HepG2 (cell line): Measurements from ENCODE around the gene PALM. TPM values are rescaled to one million over a fixed set of nuclear protein-coding genes. Genes with fewer than 3 reads are reported as not detected.

ENCODE experiments used
- DMTF1 ChIP-seq: sonication (generic); formaldehyde crosslinking; IDR thresholded peaks from 2 replicates; pipeline ENCODE4 v1.4.0; 2020; ENCODE audit warnings: mild to moderate bottlenecking, missing genetic modification reagents
- E2F2 ChIP-seq: sonication (generic); formaldehyde crosslinking; IDR thresholded peaks from 2 replicates; pipeline ENCODE4 v1.4.0; 2020; ENCODE audit warnings: missing genetic modification reagents, borderline replicate concordance
- GRHL1 ChIP-seq: sonication (generic); formaldehyde crosslinking; conservative IDR thresholded peaks from 2 replicates; pipeline ENCODE4 v1.8.0; 2022; ENCODE audit warnings: missing genetic modification reagents
- NAIF1 ChIP-seq: sonication (generic); formaldehyde crosslinking; IDR thresholded peaks from 2 replicates; pipeline ENCODE4 v1.5.0; 2020; ENCODE audit warnings: mild to moderate bottlenecking, missing genetic modification reagents, borderline replicate concordance
- NR3C1 ChIP-seq: sonication (generic); formaldehyde crosslinking; IDR thresholded peaks from 2 replicates; pipeline ENCODE4 v1.4.0; 2020; ENCODE audit warnings: missing genetic modification reagents
- PRDM10 ChIP-seq: sonication (generic); formaldehyde crosslinking; IDR thresholded peaks from 2 replicates; pipeline ENCODE4 v1.4.0; 2020; ENCODE audit warnings: low read depth, missing genetic modification reagents
- SOX6 ChIP-seq, 2 experiments: fragments of 450-650 bp in 1 of 2; sonication (generic) in 1 of 2; formaldehyde crosslinking in 1 of 2; IDR thresholded peaks; 2 replicates each; pipeline versions ENCODE4 v1.4.0 to v1.6.1; 2017 to 2020; ENCODE audit warnings: antibody characterized with exemption in 1 of 2, mild to moderate bottlenecking in 1 of 2, missing genetic modification reagents in 1 of 2
- TCF12 ChIP-seq, 2 experiments: fragments of 450-650 bp in 1 of 2; sonication (generic) in 1 of 2; formaldehyde crosslinking in 1 of 2; IDR thresholded peaks; 2 replicates each; pipeline versions ENCODE4 v1.6.1 to v1.8.0; 2017 to 2022; ENCODE audit warnings: antibody characterized with exemption in 1 of 2, mild to moderate bottlenecking in 1 of 2, missing genetic modification reagents in 1 of 2, moderate library complexity in 1 of 2
- ZBED4 ChIP-seq: sonication (generic); formaldehyde crosslinking; IDR thresholded peaks from 2 replicates; pipeline ENCODE4 v1.4.0; 2020; ENCODE audit warnings: missing genetic modification reagents, borderline replicate concordance
- ZNF432 ChIP-seq: sonication (generic); formaldehyde crosslinking; IDR thresholded peaks from 2 replicates; pipeline ENCODE4 v1.5.0; 2020; ENCODE audit warnings: missing genetic modification reagents, mild to moderate bottlenecking, borderline replicate concordance
- ZSCAN29 ChIP-seq: sonication (generic); formaldehyde crosslinking; conservative IDR thresholded peaks from 2 replicates; pipeline ENCODE4 v1.4.0; 2020; ENCODE audit warnings: mild to moderate bottlenecking, missing genetic modification reagents
- polyA plus RNA-seq, 8 experiments: library from polyadenylated mRNA; depleted of rRNA in 3 of 8; stranded (reverse) in 7 of 8; unstranded in 1 of 8; fragments of >200 nt; fragmentation: Illumina TruSeq in 4 of 8; extraction: Trizol in 4 of 8; gene quantifications; 2 replicates each; pipeline versions ENCODE4 v1.2.1 to v1.2.3, GENCODE V29; 2011 to 2016; ENCODE audit warnings: low read depth in 4 of 8, missing spikeins in 1 of 8, mixed read lengths in 1 of 8; ENCODE audit not compliant: insufficient read depth in 1 of 8
- total RNA-seq, 5 experiments: library from RNA; depleted of rRNA; stranded (reverse); fragments of >200 nt; fragmentation: Illumina TruSeq; extraction: Trizol; gene quantifications; 2 replicates each; pipeline ENCODE4 v1.2.3, GENCODE V29; 2016; ENCODE audit warnings: low read depth in 1 of 5

The PALM gene
- total and polyA plus RNA-seq, 2 of the 13 experiments (the other 11 are each of a cell fraction or from before 2014, with no cell fraction given): 4.0 to 9.7 TPM

- TF ChIP-seq GRHL1 (CRISPR knock-in tag) (no peak), NR3C1 (CRISPR knock-in tag) (no peak), ZBED4 (CRISPR knock-in tag) (no peak), DMTF1 (CRISPR knock-in tag) (no peak), E2F2 (CRISPR knock-in tag) (no peak), TCF12 (IDR thresholded peaks at IDR 0.05) (no peak), TCF12 (CRISPR knock-in tag; IDR thresholded peaks at IDR 0.05) (no peak), NAIF1 (CRISPR knock-in tag) (no peak), SOX6 (IDR thresholded peaks at IDR 0.05) (no peak), SOX6 (CRISPR knock-in tag; IDR thresholded peaks at IDR 0.05) (no peak), PRDM10 (no peak), ZSCAN29 (CRISPR knock-in tag) (peak; percentile 85; the same call in 1 of the 2 replicates), ZNF432 (no peak)
Measured at GRCh38 chr19:751501-752341, 43.0 kb downstream of the PALM start (continued).
